Effector memory CD4-positive, alpha-beta T cell (primary cell): ENCODE data around the gene FBXO9.

Experiments used
- DNase-seq, 3 donors: peaks; one replicate each; pipeline ENCODE4 v3.0.0-alpha.2; 2020
- H3K27ac ChIP-seq: 2 replicates; pipeline ENCODE4 v1.7.0; 2013; ENCODE audit warnings: mild to moderate bottlenecking, low read length, moderate library complexity; ENCODE audit not compliant: insufficient read depth, poor library complexity, severe bottlenecking
- H3K27me3 ChIP-seq: replicated peaks from 2 replicates; pipeline ENCODE4 v1.7.0; 2013; ENCODE audit warnings: mild to moderate bottlenecking, low read length; ENCODE audit not compliant: insufficient read depth, control insufficient read depth, poor library complexity, severe bottlenecking
- H3K36me3 ChIP-seq: 2 replicates; pipeline ENCODE4 v1.7.0; 2013; ENCODE audit warnings: mild to moderate bottlenecking, low read length, moderate library complexity; ENCODE audit not compliant: control insufficient read depth, insufficient read depth
- H3K4me1 ChIP-seq: 2 replicates; pipeline ENCODE4 v1.7.0; 2013; ENCODE audit warnings: low read length, mild to moderate bottlenecking; ENCODE audit not compliant: control insufficient read depth, insufficient read depth, poor library complexity, severe bottlenecking
- H3K4me3 ChIP-seq: 2 replicates; pipeline ENCODE4 v1.7.0; 2013; ENCODE audit warnings: low read length, low read depth, mild to moderate bottlenecking; ENCODE audit not compliant: insufficient read depth, poor library complexity, severe bottlenecking
- H3K9me3 ChIP-seq: 2 replicates; pipeline ENCODE4 v1.7.0; 2013; ENCODE audit warnings: mild to moderate bottlenecking, low read length, moderate library complexity; ENCODE audit not compliant: control insufficient read depth

The FBXO9 gene

DNA sequence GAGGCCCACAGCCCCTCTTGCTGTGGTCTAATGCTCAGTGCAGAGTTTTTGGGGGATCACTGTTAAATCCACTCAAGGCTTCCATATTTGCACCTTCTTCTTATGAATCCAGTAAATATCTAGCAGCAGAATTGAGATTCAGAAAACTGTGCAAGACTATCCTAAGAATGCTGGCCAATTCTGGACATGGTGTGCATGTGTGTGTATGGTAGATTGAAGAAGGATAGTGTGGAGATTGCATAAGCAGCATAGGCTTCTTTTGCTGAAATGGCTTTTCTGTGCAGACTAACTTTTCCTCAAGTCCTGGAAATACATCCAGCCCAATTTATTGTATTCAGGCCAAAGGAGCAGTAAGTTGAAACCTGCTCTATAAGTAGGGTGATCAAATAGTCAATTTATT, 39.7 kb downstream of the FBXO9 start:
- Histone ChIP-seq H3K36me3 (no peaks in the 10 kb centered on the region), H3K9me3 (no peaks in the 10 kb centered on the region), H3K27me3 (no peaks in the 10 kb centered on the region), H3K27ac (no peak overlapping the region), H3K4me3 (no peak overlapping the region), H3K4me1 (no peaks in the 10 kb centered on the region)
- DNase-seq: no peak

GRCh38 chr6:53107091-53107490, 41.9 kb downstream of the FBXO9 start:
- H3K9me3 ChIP-seq: no peaks in the 10 kb centered on the region
- no peak overlapping the region for H3K4me3 ChIP-seq
- H3K4me1 ChIP-seq: no peaks in the 10 kb centered on the region
- no peak for DNase-seq
- no peaks in the 10 kb centered on the region for H3K36me3 ChIP-seq
- no peaks in the 10 kb centered on the region for H3K27me3 ChIP-seq
- H3K27ac ChIP-seq: no peak overlapping the region

DNA sequence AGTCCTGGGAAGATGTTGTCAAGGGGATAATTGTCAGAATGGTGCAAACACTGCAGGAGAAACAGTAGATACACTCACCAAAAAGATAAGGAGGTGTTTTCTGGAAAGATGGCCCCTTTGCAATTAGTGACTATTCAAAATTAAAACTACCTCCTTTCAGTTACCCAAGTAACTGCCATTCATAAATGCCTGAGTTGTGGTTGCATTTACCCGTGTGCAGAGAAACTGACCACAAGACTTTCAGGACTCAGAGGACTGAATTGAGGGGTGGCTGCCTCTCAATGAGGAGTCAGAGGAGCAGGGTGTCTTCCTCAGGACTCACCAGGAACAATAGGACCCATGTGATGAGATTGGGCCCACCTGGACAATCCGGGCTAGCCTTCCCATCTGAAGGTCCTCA, 44.4 kb downstream of the FBXO9 start:
- H3K4me3 ChIP-seq: no peak overlapping the region
- no peak for DNase-seq
- no peaks in the 10 kb centered on the region for H3K4me1 ChIP-seq
- no peaks in the 10 kb centered on the region for H3K9me3 ChIP-seq
- no peak overlapping the region for H3K27ac ChIP-seq
- H3K27me3 ChIP-seq: no peaks in the 10 kb centered on the region
- no peaks in the 10 kb centered on the region for H3K36me3 ChIP-seq

GRCh38 chr6:53111865-53112264, 46.7 kb downstream of the FBXO9 start:
- Histone ChIP-seq H3K4me3 (no peak overlapping the region), H3K4me1 (no peaks in the 10 kb centered on the region), H3K27me3 (no peaks in the 10 kb centered on the region), H3K9me3 (no peaks in the 10 kb centered on the region), H3K36me3 (no peaks in the 10 kb centered on the region), H3K27ac (no peak overlapping the region)
- DNase-seq: no peak

- no peaks in the 10 kb centered on the region for H3K36me3 ChIP-seq
- no peaks in the 10 kb centered on the region for H3K27me3 ChIP-seq
- H3K4me1 ChIP-seq: no peaks in the 10 kb centered on the region
- H3K4me3 ChIP-seq: no peak overlapping the region
- DNase-seq: no peak
- no peaks in the 10 kb centered on the region for H3K9me3 ChIP-seq
- no peak overlapping the region for H3K27ac ChIP-seq
Observed at GRCh38 chr6:53112404-53112803, 47.2 kb downstream of the FBXO9 start.

- H3K36me3 ChIP-seq: no peaks in the 10 kb centered on the region
- H3K27ac ChIP-seq: no peak overlapping the region
- no peak overlapping the region for H3K4me3 ChIP-seq
- no peak for DNase-seq
- no peaks in the 10 kb centered on the region for H3K4me1 ChIP-seq
- H3K9me3 ChIP-seq: no peaks in the 10 kb centered on the region
- no peaks in the 10 kb centered on the region for H3K27me3 ChIP-seq
Observed at GRCh38 chr6:53112871-53113270, 47.7 kb downstream of the FBXO9 start.

GRCh38 chr6:53113742-53114141, 48.5 kb downstream of the FBXO9 start:
- H3K4me1 ChIP-seq: no peaks in the 10 kb centered on the region
- no peaks in the 10 kb centered on the region for H3K36me3 ChIP-seq
- no peaks in the 10 kb centered on the region for H3K9me3 ChIP-seq
- no peak overlapping the region for H3K27ac ChIP-seq
- DNase-seq: no peak
- H3K27me3 ChIP-seq: no peaks in the 10 kb centered on the region
- H3K4me3 ChIP-seq: no peak overlapping the region

- Histone ChIP-seq H3K27me3 (no peaks in the 10 kb centered on the region), H3K36me3 (no peaks in the 10 kb centered on the region), H3K4me1 (no peaks in the 10 kb centered on the region), H3K4me3 (no peak overlapping the region), H3K27ac (no peak overlapping the region), H3K9me3 (no peaks in the 10 kb centered on the region)
- no peak for DNase-seq
Observed at GRCh38 chr6:53115113-53115512, 49.9 kb downstream of the FBXO9 start.

DNA sequence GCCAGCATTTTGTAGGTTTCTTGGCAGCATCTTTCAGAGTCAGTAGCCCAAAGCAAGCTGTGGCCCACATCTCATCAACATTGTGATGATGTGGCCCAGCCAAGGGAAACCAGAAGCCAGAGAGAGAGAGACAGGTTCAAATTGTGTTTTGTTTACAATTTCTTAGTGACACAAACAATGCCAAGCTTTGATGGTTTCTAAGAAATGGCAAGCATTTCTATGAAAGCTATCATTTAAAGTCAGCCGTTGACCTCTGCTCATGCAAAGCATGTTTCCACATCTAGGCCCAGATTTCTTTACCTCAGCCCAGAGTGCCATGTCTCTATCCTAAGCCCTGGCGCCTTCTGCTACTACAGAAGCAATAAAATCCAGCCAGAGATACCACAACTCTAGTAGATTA, 50.5 kb downstream of the FBXO9 start:
- H3K9me3 ChIP-seq: no peaks in the 10 kb centered on the region
- H3K4me3 ChIP-seq: no peak overlapping the region
- no peak for DNase-seq
- no peaks in the 10 kb centered on the region for H3K36me3 ChIP-seq
- H3K27ac ChIP-seq: no peak overlapping the region
- H3K4me1 ChIP-seq: no peaks in the 10 kb centered on the region
- no peaks in the 10 kb centered on the region for H3K27me3 ChIP-seq

- no peak for DNase-seq
- Histone ChIP-seq H3K27me3 (no peaks in the 10 kb centered on the region), H3K27ac (no peak overlapping the region), H3K4me3 (no peak overlapping the region), H3K4me1 (no peaks in the 10 kb centered on the region), H3K9me3 (no peaks in the 10 kb centered on the region), H3K36me3 (no peaks in the 10 kb centered on the region)
Observed at GRCh38 chr6:53119349-53119748, 54.1 kb downstream of the FBXO9 start.
